ENCODE results near the gene SLC9A9. TPM values are rescaled to one million over a fixed set of nuclear protein-coding genes. Genes with fewer than 3 reads are reported as not detected.

SLC9A9 gene
- total and polyA plus RNA-seq, 9 of the 15 experiments (the other 6 are each of a cell fraction or from before 2014, with no cell fraction given): 0.03 to 0.13 TPM; not detected in 7

DNA sequence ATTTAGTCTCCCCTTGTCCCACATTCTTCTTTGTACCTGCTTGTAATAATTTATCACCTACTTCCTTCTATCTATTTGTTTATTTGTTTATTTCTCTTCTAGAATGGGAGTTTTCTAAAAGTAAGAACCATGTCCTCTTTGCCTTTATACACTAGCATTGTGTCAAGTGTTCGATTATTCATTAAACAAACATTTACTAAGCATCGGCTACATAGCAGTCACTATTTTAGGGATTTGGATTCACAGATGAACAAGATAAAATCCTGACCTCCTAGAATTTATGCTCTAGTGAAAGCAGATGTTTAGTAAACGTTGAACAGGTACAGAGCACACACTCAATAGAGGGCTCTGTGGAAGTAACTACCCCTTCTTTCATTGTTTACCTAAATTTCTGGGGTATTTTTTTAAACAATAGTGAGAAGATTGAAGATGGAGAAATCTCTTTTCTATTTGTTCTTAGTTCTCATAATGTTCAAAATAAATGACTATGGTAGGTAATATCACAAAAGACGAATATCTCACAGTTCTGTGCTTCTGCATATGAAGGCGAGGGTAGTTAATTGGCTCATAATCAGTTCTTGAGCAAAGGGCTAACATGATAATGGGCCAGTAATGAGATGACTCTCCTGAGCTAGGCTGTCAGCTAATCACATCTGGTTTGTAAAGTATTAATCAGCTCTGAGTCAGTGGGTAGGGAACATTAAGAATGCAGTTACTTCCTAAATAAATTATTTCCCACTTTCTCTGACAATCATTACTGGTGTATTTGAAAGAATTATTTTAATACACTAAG lies 111.9 kb downstream of the SLC9A9 start (continued):
- TF ChIP-seq, protein P1, sequence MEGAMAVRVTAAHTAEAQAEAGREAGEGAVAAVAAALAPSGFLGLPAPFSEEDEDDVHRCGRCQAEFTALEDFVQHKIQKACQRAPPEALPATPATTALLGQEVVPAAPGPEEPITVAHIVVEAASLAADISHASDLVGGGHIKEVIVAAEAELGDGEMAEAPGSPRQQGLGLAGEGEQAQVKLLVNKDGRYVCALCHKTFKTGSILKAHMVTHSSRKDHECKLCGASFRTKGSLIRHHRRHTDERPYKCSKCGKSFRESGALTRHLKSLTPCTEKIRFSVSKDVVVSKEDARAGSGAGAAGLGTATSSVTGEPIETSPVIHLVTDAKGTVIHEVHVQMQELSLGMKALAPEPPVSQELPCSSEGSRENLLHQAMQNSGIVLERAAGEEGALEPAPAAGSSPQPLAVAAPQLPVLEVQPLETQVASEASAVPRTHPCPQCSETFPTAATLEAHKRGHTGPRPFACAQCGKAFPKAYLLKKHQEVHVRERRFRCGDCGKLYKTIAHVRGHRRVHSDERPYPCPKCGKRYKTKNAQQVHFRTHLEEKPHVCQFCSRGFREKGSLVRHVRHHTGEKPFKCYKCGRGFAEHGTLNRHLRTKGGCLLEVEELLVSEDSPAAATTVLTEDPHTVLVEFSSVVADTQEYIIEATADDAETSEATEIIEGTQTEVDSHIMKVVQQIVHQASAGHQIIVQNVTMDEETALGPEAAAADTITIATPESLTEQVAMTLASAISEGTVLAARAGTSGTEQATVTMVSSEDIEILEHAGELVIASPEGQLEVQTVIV (CRISPR knock-in tag; IDR thresholded peaks at IDR 0.05; ENCODE audit: borderline replicate concordance): no peak
- TF ChIP-seq, protein P2, sequence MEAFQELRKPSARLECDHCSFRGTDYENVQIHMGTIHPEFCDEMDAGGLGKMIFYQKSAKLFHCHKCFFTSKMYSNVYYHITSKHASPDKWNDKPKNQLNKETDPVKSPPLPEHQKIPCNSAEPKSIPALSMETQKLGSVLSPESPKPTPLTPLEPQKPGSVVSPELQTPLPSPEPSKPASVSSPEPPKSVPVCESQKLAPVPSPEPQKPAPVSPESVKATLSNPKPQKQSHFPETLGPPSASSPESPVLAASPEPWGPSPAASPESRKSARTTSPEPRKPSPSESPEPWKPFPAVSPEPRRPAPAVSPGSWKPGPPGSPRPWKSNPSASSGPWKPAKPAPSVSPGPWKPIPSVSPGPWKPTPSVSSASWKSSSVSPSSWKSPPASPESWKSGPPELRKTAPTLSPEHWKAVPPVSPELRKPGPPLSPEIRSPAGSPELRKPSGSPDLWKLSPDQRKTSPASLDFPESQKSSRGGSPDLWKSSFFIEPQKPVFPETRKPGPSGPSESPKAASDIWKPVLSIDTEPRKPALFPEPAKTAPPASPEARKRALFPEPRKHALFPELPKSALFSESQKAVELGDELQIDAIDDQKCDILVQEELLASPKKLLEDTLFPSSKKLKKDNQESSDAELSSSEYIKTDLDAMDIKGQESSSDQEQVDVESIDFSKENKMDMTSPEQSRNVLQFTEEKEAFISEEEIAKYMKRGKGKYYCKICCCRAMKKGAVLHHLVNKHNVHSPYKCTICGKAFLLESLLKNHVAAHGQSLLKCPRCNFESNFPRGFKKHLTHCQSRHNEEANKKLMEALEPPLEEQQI (IDR thresholded peaks at IDR 0.05): no peak
- TF ChIP-seq PCBP2 (IDR thresholded peaks at IDR 0.05; ENCODE audit: low read depth, low read length, poor library complexity, severe bottlenecking): no peak
- TF ChIP-seq, protein P3, sequence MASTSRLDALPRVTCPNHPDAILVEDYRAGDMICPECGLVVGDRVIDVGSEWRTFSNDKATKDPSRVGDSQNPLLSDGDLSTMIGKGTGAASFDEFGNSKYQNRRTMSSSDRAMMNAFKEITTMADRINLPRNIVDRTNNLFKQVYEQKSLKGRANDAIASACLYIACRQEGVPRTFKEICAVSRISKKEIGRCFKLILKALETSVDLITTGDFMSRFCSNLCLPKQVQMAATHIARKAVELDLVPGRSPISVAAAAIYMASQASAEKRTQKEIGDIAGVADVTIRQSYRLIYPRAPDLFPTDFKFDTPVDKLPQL (IDR thresholded peaks at IDR 0.05; ENCODE audit: extremely low read depth, insufficient read length): no peak
- TF ChIP-seq CXXC5 (CRISPR knock-in tag; IDR thresholded peaks at IDR 0.05): no peak
- TF ChIP-seq, protein P4, sequence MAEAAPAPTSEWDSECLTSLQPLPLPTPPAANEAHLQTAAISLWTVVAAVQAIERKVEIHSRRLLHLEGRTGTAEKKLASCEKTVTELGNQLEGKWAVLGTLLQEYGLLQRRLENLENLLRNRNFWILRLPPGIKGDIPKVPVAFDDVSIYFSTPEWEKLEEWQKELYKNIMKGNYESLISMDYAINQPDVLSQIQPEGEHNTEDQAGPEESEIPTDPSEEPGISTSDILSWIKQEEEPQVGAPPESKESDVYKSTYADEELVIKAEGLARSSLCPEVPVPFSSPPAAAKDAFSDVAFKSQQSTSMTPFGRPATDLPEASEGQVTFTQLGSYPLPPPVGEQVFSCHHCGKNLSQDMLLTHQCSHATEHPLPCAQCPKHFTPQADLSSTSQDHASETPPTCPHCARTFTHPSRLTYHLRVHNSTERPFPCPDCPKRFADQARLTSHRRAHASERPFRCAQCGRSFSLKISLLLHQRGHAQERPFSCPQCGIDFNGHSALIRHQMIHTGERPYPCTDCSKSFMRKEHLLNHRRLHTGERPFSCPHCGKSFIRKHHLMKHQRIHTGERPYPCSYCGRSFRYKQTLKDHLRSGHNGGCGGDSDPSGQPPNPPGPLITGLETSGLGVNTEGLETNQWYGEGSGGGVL (CRISPR knock-in tag; IDR thresholded peaks at IDR 0.05): no peak
- no peak for TF ChIP-seq ZNF253 (CRISPR knock-in tag; conservative IDR thresholded peaks at IDR 0.05)
- TF ChIP-seq KLF16 (IDR thresholded peaks at IDR 0.05): no peak
